ENCODE measurements around the gene IHH.

DNA sequence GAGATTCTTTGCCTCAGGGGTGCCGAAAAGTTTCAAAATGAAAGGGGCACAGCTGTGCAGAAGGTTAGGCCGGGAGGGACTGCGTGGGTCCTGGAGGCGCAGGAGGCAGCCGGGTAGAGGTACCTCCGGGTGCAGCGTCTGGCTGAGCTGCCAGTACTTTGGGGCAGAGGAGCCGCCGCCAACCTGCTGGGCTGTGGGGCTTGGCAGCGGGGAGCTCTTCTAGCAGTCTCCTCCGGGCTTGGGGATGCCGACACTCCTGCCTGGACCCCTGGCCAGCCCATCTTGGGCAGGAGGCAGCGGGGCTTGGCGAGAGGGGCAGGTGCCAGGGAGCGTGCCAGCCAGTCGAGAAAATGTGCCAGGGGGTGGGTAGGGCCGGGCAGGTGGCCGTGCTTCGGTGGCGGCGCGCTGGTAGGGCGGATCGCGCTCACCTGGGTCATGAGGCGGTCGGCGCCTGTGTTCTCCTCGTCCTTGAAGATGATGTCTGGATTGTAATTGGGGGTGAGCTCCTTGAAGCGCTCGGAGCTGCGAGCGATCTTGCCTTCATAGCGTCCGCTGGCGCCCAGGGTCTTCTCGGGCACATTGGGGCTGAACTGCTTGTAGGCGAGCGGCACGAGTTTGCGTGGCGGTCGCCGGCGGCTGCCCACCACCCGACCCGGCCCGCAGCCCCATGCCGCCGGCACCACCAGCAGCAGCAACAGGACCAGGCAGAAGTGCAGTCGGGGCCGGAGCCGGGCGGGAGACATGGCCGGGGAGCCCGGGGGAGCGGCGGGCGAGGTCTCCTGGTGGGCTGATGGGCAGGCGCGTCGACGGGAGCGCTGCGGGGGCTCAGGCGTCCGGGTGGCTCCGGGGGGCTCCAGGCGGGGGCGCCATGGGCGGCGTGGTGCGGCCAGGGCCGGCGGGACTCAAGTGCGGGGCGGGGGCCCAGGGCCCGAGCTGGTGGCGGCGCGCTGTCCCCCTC lies 717 bp downstream of the IHH start:
- TF ChIP-seq CTCF (IDR thresholded peaks at IDR 0.05) = no peak
- TF ChIP-seq POLR2A (IDR thresholded peaks at IDR 0.05) = no peak

All from esophagus squamous epithelium (tissue), 4 donors.